NCI-H510A (cell line): ENCODE data around the gene CFAP99.

Experiments
- DNase-seq: peaks from one replicate; lab custom pipeline; 2025; lab: John Stamatoyannopoulos, UW

CFAP99 gene

GRCh38 chr4:2510351-2511259 is 91.8 kb downstream of the CFAP99 start:
- DNase-seq: no peak

DNA sequence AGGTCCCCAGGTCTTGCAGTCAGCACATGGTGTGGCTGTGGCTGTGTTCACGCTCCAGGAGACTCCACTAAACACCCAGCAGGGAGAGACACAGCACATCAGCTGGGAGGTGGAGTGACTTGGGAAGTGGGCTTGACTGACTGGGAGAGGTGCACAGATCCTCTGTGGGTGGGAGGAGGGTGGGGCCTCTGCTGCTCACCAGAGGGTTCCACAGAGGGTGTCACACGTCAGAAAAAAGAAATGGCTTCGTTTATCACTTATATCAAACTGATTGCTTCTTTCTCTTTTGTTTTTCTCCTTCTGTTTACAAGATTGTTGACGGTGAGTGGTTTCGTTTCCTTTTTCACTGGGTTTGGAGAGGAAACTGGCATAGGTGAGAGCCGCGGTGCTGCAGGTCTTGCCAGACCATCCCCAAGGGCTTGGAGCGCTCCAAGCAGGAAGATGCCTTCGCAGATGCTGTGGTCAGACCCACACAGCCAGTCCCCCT is 92.9 kb downstream of the CFAP99 start:
- DNase-seq: no peak
